ENCODE measurements around the gene SLC49A3. TPM values are rescaled to one million over a fixed set of nuclear protein-coding genes. Genes with fewer than 3 reads are reported as not detected.

SLC49A3 gene
- total and polyA plus RNA-seq, 2 of the 8 experiments (the other 6 are each of a cell fraction or from before 2014, with no cell fraction given), result 5.0 to 8.8 TPM

- TF ChIP-seq CHD7 (IDR thresholded peaks at IDR 0.05; ENCODE audit: insufficient replicate concordance, low read length) (no peak), TAF1 (IDR thresholded peaks at IDR 0.05; ENCODE audit: low read depth, low read length) (no peak)
Observed at GRCh38 chr4:675980-676870, 12.7 kb downstream of the SLC49A3 start (continued).

Measured in H1 (cell line).